SK-N-SH treated with all-trans-retinoic acid at 6 μM for 48 hours (cell line): ENCODE measurements around the gene RNFT2.

ENCODE experiments used
- ATAC-seq: fragments of 200-7000 bp; cut with Tn5 transposase; 3 replicates; pipeline ENCODE4 v1.9.1; 2020; ENCODE audit warnings: mild to moderate bottlenecking, moderate library complexity
- ARNTL ChIP-seq: fragments of 450-650 bp; formaldehyde crosslinking; IDR thresholded peaks from 2 replicates; pipeline ENCODE4 v1.5.0; 2020; ENCODE audit warnings: low read depth, mild to moderate bottlenecking, moderate library complexity, borderline replicate concordance
- BACH2 ChIP-seq: fragments of 250-450 bp; sonication (Bioruptor Pico); IDR thresholded peaks from 2 replicates; pipeline ENCODE4 v1.9.0; 2021; ENCODE audit warnings: mild to moderate bottlenecking, borderline replicate concordance
- CREB5 ChIP-seq: fragments of 250-450 bp; sonication (Bioruptor Pico); IDR thresholded peaks from 2 replicates; pipeline ENCODE4 v1.5.1; 2020; ENCODE audit warnings: low read depth, mild to moderate bottlenecking, moderate library complexity
- CSDC2 ChIP-seq: fragments of 250-450 bp; sonication (Bioruptor Pico); IDR thresholded peaks from 2 replicates; pipeline ENCODE4 v1.5.0; 2020; ENCODE audit warnings: mild to moderate bottlenecking, moderate library complexity
- CSRNP3 ChIP-seq: fragments of 250-450 bp; sonication (Bioruptor Pico); IDR thresholded peaks from 2 replicates; pipeline ENCODE4 v1.5.1; 2021; ENCODE audit warnings: mild to moderate bottlenecking, moderate library complexity
- ESRRG ChIP-seq: fragments of 250-450 bp; sonication (Bioruptor Pico); IDR thresholded peaks from 2 replicates; pipeline ENCODE4 v1.6.1; 2021; ENCODE audit warnings: mild to moderate bottlenecking
- GLIS3 ChIP-seq: fragments of 250-450 bp; sonication (Bioruptor Pico); IDR thresholded peaks from 2 replicates; pipeline ENCODE4 v1.5.0; 2020; ENCODE audit warnings: mild to moderate bottlenecking, moderate library complexity
- ISL1 ChIP-seq: fragments of 250-450 bp; sonication (Bioruptor Pico); IDR thresholded peaks from 2 replicates; pipeline ENCODE4 v2.1.2; 2022; ENCODE audit warnings: mild to moderate bottlenecking, moderate library complexity
- OSR1 ChIP-seq: fragments of 250-450 bp; sonication (Bioruptor Pico); IDR thresholded peaks from 2 replicates; pipeline ENCODE4 v1.8.0; 2022; ENCODE audit warnings: moderate library complexity, mild to moderate bottlenecking, inconsistent platforms
- PATZ1 ChIP-seq: fragments of 250-450 bp; sonication (Bioruptor Pico); IDR thresholded peaks from 2 replicates; pipeline ENCODE4 v1.8.0; 2020; ENCODE audit warnings: mild to moderate bottlenecking, moderate library complexity, borderline replicate concordance
- POU6F1 ChIP-seq: fragments of 250-450 bp; sonication (Bioruptor Pico); IDR thresholded peaks from 2 replicates; pipeline ENCODE4 v1.8.0; 2021; ENCODE audit warnings: low read depth, mild to moderate bottlenecking, moderate library complexity, borderline replicate concordance
- PPARA ChIP-seq: fragments of 250-450 bp; sonication (Bioruptor Pico); IDR thresholded peaks from 2 replicates; pipeline ENCODE4 v1.5.0; 2020; ENCODE audit warnings: mild to moderate bottlenecking, borderline replicate concordance
- RARB ChIP-seq: fragments of 250-450 bp; sonication (Bioruptor Pico); IDR thresholded peaks from 2 replicates; pipeline ENCODE4 v1.8.0; 2021; ENCODE audit warnings: mild to moderate bottlenecking, moderate library complexity
- TCF4 ChIP-seq: fragments of 250-450 bp; sonication (Bioruptor Pico); IDR thresholded peaks from 2 replicates; pipeline ENCODE4 v1.8.0; 2021; ENCODE audit warnings: mild to moderate bottlenecking, moderate library complexity, borderline replicate concordance
- TOX ChIP-seq: fragments of 250-450 bp; sonication (Bioruptor Pico); IDR thresholded peaks from 2 replicates; pipeline ENCODE4 v1.8.0; 2021; ENCODE audit warnings: mild to moderate bottlenecking, moderate library complexity, borderline replicate concordance
- TSHZ2 ChIP-seq: fragments of 250-450 bp; sonication (Bioruptor Pico); IDR thresholded peaks from 2 replicates; pipeline ENCODE4 v1.5.0; 2020; ENCODE audit warnings: mild to moderate bottlenecking, moderate library complexity
- ZC3H10 ChIP-seq: fragments of 250-450 bp; sonication (Bioruptor Pico); IDR thresholded peaks from 2 replicates; pipeline ENCODE4 v1.5.1; 2021; ENCODE audit warnings: mild to moderate bottlenecking, moderate library complexity
- ZFP30 ChIP-seq: fragments of 450-650 bp; formaldehyde crosslinking; IDR thresholded peaks from 2 replicates; pipeline ENCODE4 v1.5.0; 2022; ENCODE audit warnings: mild to moderate bottlenecking, moderate library complexity
- ZNF565 ChIP-seq: fragments of 450-650 bp; formaldehyde crosslinking; conservative IDR thresholded peaks from 2 replicates; pipeline ENCODE4 v1.5.0; 2020; ENCODE audit warnings: low read depth, mild to moderate bottlenecking, moderate library complexity
- ZNF70 ChIP-seq: fragments of 450-650 bp; formaldehyde crosslinking; IDR thresholded peaks from 2 replicates; pipeline ENCODE4 v1.5.0; 2020; ENCODE audit warnings: mild to moderate bottlenecking, moderate library complexity
- ZNF8 ChIP-seq: fragments of 450-650 bp; formaldehyde crosslinking; IDR thresholded peaks from 2 replicates; pipeline ENCODE4 v1.5.0; 2020; ENCODE audit warnings: mild to moderate bottlenecking, moderate library complexity

Gene RNFT2

GRCh38 chr12:116859079-116859478, 121.0 kb downstream of the RNFT2 start:
- ATAC-seq: no peak
- TF ChIP-seq ARNTL (CRISPR knock-in tag): no peak
- TF ChIP-seq ZNF70 (CRISPR knock-in tag): no peak
- no peak for TF ChIP-seq ZC3H10 (CRISPR knock-in tag)
- TF ChIP-seq PPARA (CRISPR knock-in tag): no peak
- no peak for TF ChIP-seq ZNF565 (CRISPR knock-in tag)
- TF ChIP-seq BACH2 (CRISPR knock-in tag): no peak
- no peak for TF ChIP-seq TCF4
- TF ChIP-seq GLIS3: no peak
- TF ChIP-seq CSRNP3 (CRISPR knock-in tag): no peak
- TF ChIP-seq ESRRG (CRISPR knock-in tag): no peak
- TF ChIP-seq CSDC2: no peak
- TF ChIP-seq TSHZ2 (CRISPR knock-in tag): no peak
- TF ChIP-seq POU6F1: no peak
- TF ChIP-seq PATZ1: no peak
- TF ChIP-seq RARB: no peak
- TF ChIP-seq CREB5 (CRISPR knock-in tag): no peak
- TF ChIP-seq ZNF8 (CRISPR knock-in tag): no peak
- TF ChIP-seq ZFP30 (CRISPR knock-in tag): no peak
- TF ChIP-seq ISL1 (CRISPR knock-in tag): no peak
- TF ChIP-seq, all 23 proteins: peak for 0

GRCh38 chr12:116860263-116860662, 122.1 kb downstream of the RNFT2 start:
- no peak for TF ChIP-seq BACH2 (CRISPR knock-in tag)
- no peak for TF ChIP-seq ZNF70 (CRISPR knock-in tag)
- no peak for TF ChIP-seq TSHZ2 (CRISPR knock-in tag)
- TF ChIP-seq PPARA (CRISPR knock-in tag): no peak
- TF ChIP-seq TOX (CRISPR knock-in tag): no peak
- no peak for TF ChIP-seq ARNTL (CRISPR knock-in tag)
- TF ChIP-seq OSR1 (CRISPR knock-in tag): no peak
- ATAC-seq: no peak
